OCI-LY1 (cell line): ENCODE data around the gene NELFA.
"Not testable (repeated sequence)": the region's sequence is repeated elsewhere in the genome, so short reads cannot be mapped to it uniquely, and the experiment has no call there.

Experiments used
- H2AFZ ChIP-seq: fragments of 200-600 bp; sonication (generic), shearing (Covaris generic); 2 replicates; pipeline ENCODE4 v1.6.0; 2014; ENCODE audit warnings: antibody characterized with exemption, mild to moderate bottlenecking, low read length
- H3F3A ChIP-seq: fragments of 200-600 bp; sonication (generic), shearing (Covaris generic); 2 replicates; pipeline ENCODE4 v1.6.0; 2014; ENCODE audit warnings: mild to moderate bottlenecking, antibody characterized with exemption, low read length, moderate library complexity; ENCODE audit not compliant: insufficient read depth
- H3K27ac ChIP-seq: fragments of 200-600 bp; sonication (generic); 2 replicates; pipeline ENCODE4 v1.5.1; 2014; ENCODE audit warnings: low read length, mixed run types, mild to moderate bottlenecking, low read depth; ENCODE audit not compliant: poor library complexity, severe bottlenecking
- H3K27me3 ChIP-seq: fragments of 200-600 bp; sonication (generic); 2 replicates; pipeline ENCODE4 v1.6.0; 2014; ENCODE audit warnings: antibody characterized with exemption, mild to moderate bottlenecking, low read length, moderate library complexity; ENCODE audit not compliant: insufficient read depth
- H3K36me3 ChIP-seq: fragments of 200-600 bp; sonication (generic); 2 replicates; pipeline ENCODE4 v1.6.1; 2014; ENCODE audit warnings: mild to moderate bottlenecking, antibody characterized with exemption, low read length, moderate library complexity, mixed read lengths; ENCODE audit not compliant: insufficient read depth
- H3K4me1 ChIP-seq: fragments of 200-600 bp; sonication (generic); 2 replicates; pipeline ENCODE4 v1.5.1; 2014; ENCODE audit warnings: mild to moderate bottlenecking, low read length, moderate library complexity; ENCODE audit not compliant: insufficient read depth, severe bottlenecking
- H3K4me2 ChIP-seq: fragments of 200-600 bp; sonication (generic), shearing (Covaris generic); 2 replicates; pipeline ENCODE4 v1.6.1; 2014; ENCODE audit warnings: low read length
- H3K4me3 ChIP-seq: fragments of 200-600 bp; sonication (generic); 2 replicates; pipeline ENCODE4 v1.5.1; 2014; ENCODE audit warnings: low read length, low read depth, mild to moderate bottlenecking, mixed read lengths; ENCODE audit not compliant: poor library complexity, severe bottlenecking
- H3K79me2 ChIP-seq: fragments of 200-600 bp; shearing (Covaris generic); 2 replicates; pipeline ENCODE4 v1.6.1; 2016; ENCODE audit warnings: mixed run types, low read length, mixed read lengths; ENCODE audit not compliant: insufficient read depth
- H3K9ac ChIP-seq: fragments of 200-600 bp; sonication (generic), shearing (Covaris generic); 2 replicates; pipeline ENCODE4 v1.6.1; 2014; ENCODE audit warnings: mild to moderate bottlenecking, low read length, mixed read lengths
- H3K9me2 ChIP-seq: fragments of 200-600 bp; sonication (generic), shearing (Covaris generic); 2 replicates; pipeline ENCODE4 v1.6.1; 2014; ENCODE audit warnings: low read depth, mild to moderate bottlenecking, low read length, mixed read lengths
- H3K9me3 ChIP-seq: fragments of 200-600 bp; shearing (Covaris generic); 2 replicates; pipeline ENCODE4 v1.6.1; 2014; ENCODE audit warnings: low read length, mixed read lengths
- H4K20me1 ChIP-seq: fragments of 200-600 bp; sonication (generic), shearing (Covaris generic); 2 replicates; pipeline ENCODE4 v1.6.0; 2016; ENCODE audit warnings: mild to moderate bottlenecking, low read length; ENCODE audit not compliant: insufficient read depth
- CTCF ChIP-seq: fragments of 200-600 bp; sonication (generic), shearing (Covaris generic); IDR thresholded peaks from 2 replicates; pipeline ENCODE4 v1.5.1; 2017; ENCODE audit warnings: mild to moderate bottlenecking, antibody characterized with exemption, low read length, moderate library complexity, mixed read lengths
- EZH2 ChIP-seq: fragments of 200-600 bp; sonication (generic), shearing (Covaris generic); IDR thresholded peaks from 2 replicates; pipeline ENCODE4 v1.8.0; 2017; ENCODE audit warnings: borderline replicate concordance, mixed run types, mild to moderate bottlenecking, antibody characterized with exemption, low read length, moderate library complexity, mixed read lengths

NELFA gene

GRCh38 chr4:1994938-1995337 is 13.8 kb downstream of the NELFA start:
- no peak overlapping the region for H3K27ac ChIP-seq
- no peaks in the 10 kb centered on the region for H3K9me2 ChIP-seq
- H3K4me3 ChIP-seq = no peak overlapping the region
- H3K4me1 ChIP-seq = no peaks in the 10 kb centered on the region
- H3K27me3 ChIP-seq = no peaks in the 10 kb centered on the region
- no peaks in the 10 kb centered on the region for H4K20me1 ChIP-seq
- TF ChIP-seq EZH2 (no peak), CTCF (no peak)
- no peaks in the 10 kb centered on the region for H3F3A ChIP-seq
- no peak overlapping the region for H3K4me2 ChIP-seq
- no peaks in the 10 kb centered on the region for H3K9me3 ChIP-seq
- no peak overlapping the region for H2AFZ ChIP-seq
- no peak overlapping the region for H3K9ac ChIP-seq
- H3K36me3 ChIP-seq = peaks cover 36% of the 10 kb centered on the region
- H3K79me2 ChIP-seq = peaks cover 40% of the 10 kb centered on the region

- H3K4me3 ChIP-seq, H3K27ac ChIP-seq, H2AFZ ChIP-seq, H4K20me1 ChIP-seq, H3K27me3 ChIP-seq, H3K9me2 ChIP-seq, H3K4me1 ChIP-seq, H3K4me2 ChIP-seq, H3K9ac ChIP-seq, H3K9me3 ChIP-seq, H3F3A ChIP-seq: not testable (repeated sequence)
- Histone ChIP-seq H3K79me2 (peaks cover 33% of the 10 kb centered on the region), H3K36me3 (peaks cover 41% of the 10 kb centered on the region)
These were observed 14.9 kb downstream of the NELFA start for GRCh38 chr4:1993718-1994516.

GRCh38 chr4:1993169-1993516 is 15.6 kb downstream of the NELFA start:
- H4K20me1 ChIP-seq = no peaks in the 10 kb centered on the region
- no peak overlapping the region for H3K4me2 ChIP-seq
- peaks cover 29% of the 10 kb centered on the region for H3K79me2 ChIP-seq
- H3K27ac ChIP-seq = no peak overlapping the region
- no peaks in the 10 kb centered on the region for H3K9me2 ChIP-seq
- peaks cover 40% of the 10 kb centered on the region for H3K36me3 ChIP-seq
- no peaks in the 10 kb centered on the region for H3K27me3 ChIP-seq
- no peaks in the 10 kb centered on the region for H3K4me1 ChIP-seq
- no peak for TF ChIP-seq CTCF
- no peak for TF ChIP-seq EZH2
- H3K9me3 ChIP-seq = no peaks in the 10 kb centered on the region
- H3F3A ChIP-seq = no peaks in the 10 kb centered on the region
- H3K9ac ChIP-seq = no peak overlapping the region
- H2AFZ ChIP-seq = no peak overlapping the region
- no peak overlapping the region for H3K4me3 ChIP-seq
